Panc1 (cell line): ENCODE data around the gene HNRNPLL. TPM values are rescaled to one million over a fixed set of nuclear protein-coding genes. Genes with fewer than 3 reads are reported as not detected.

Experiments
- ATAC-seq: fragments of 200-7000 bp; cut with Tn5 transposase; 2 replicates; pipeline ENCODE4 v1.9.1; 2020; ENCODE audit warnings: mild to moderate bottlenecking, moderate library complexity
- BruUV-seq: library from RNA; stranded (reverse); fragments of 400-500 nt; replicated peaks from 2 replicates; lab custom pipeline; 2021; lab: Mats Ljungman, UMichigan
- CTCF ChIA-PET: fragments of 300-600 bp; sonication (Branson Sonifier 250); formaldehyde crosslinking; loops from one replicate; lab custom pipeline; 2022; ENCODE audit warnings: antibody characterized with exemption; lab: Charles Lee
- POLR2A ChIA-PET: fragments of 300-600 bp; sonication (Branson Sonifier 250); formaldehyde crosslinking; loops from one replicate; lab custom pipeline; 2022; ENCODE audit warnings: antibody characterized with exemption; lab: Charles Lee
- DNase-seq: peaks from one replicate; pipeline ENCODE4 v3.0.0-alpha.2; 2010; ENCODE audit warnings: low read depth, low spot score
- H3K27ac ChIP-seq: 2 replicates; pipeline ENCODE4 v1.5.1; 2011; ENCODE audit warnings: mild to moderate bottlenecking, low read length, inconsistent platforms
- H3K27me3 ChIP-seq: fragments of 200-500 bp; sonication (Bioruptor generic); 2 replicates; pipeline ENCODE4 v1.6.0; 2014; ENCODE audit warnings: low read length, inconsistent platforms; ENCODE audit not compliant: control insufficient read depth, insufficient read depth
- H3K36me3 ChIP-seq: fragments of 200-500 bp; sonication (Bioruptor generic); 2 replicates; pipeline ENCODE4 v1.5.1; 2014; ENCODE audit warnings: inconsistent platforms, mild to moderate bottlenecking, low read length, moderate library complexity; ENCODE audit not compliant: control insufficient read depth, insufficient read depth
- H3K4me1 ChIP-seq: 2 replicates; pipeline ENCODE4 v1.5.1; 2011; ENCODE audit warnings: inconsistent platforms, mild to moderate bottlenecking, low read length, moderate library complexity; ENCODE audit not compliant: control insufficient read depth, insufficient read depth
- H3K4me3 ChIP-seq, 2 experiments: 2 replicates each; pipeline ENCODE4 v1.5.1; 2011 to 2012; ENCODE audit warnings: low read depth in 2 of 2, low read length in 2 of 2, mild to moderate bottlenecking in 2 of 2, inconsistent platforms in 1 of 2, moderate library complexity in 1 of 2
- H3K9me3 ChIP-seq: fragments of 200-500 bp; sonication (Bioruptor generic); 2 replicates; pipeline ENCODE4 v1.5.1; 2014; ENCODE audit warnings: low read depth, mild to moderate bottlenecking, inconsistent platforms, low read length, moderate library complexity; ENCODE audit not compliant: control insufficient read depth, insufficient read depth
- POLR2AphosphoS5 ChIP-seq: IDR thresholded peaks from 2 replicates; pipeline ENCODE4 v1.6.1; 2012; ENCODE audit warnings: mild to moderate bottlenecking, low read depth, low read length, moderate library complexity
- SIN3A ChIP-seq: IDR thresholded peaks from 2 replicates; pipeline ENCODE4 v1.6.1; 2012; ENCODE audit warnings: low read depth, mild to moderate bottlenecking, low read length, moderate library complexity, borderline replicate concordance; ENCODE audit not compliant: insufficient read depth
- TCF7L2 ChIP-seq: IDR thresholded peaks from 2 replicates; pipeline ENCODE4 v1.6.1; 2011; ENCODE audit warnings: mild to moderate bottlenecking, low read depth, low read length, inconsistent platforms
- in situ Hi-C: cut with HindIII; loops from 2 replicates; pipeline ENCODE4 v1.10.0; 2016; ENCODE audit warnings: low sequenced_read_pairs, low pct_unique_long_range_greater_than_20kb
- intact Hi-C: fragments of 100-400 bp; cut with micrococcal nuclease; formaldehyde crosslinking; loops from one replicate; pipeline ENCODE4 v1.10.0; 2022; ENCODE audit not compliant: unreplicated experiment
- total RNA-seq: library from RNA; stranded (reverse); gene quantifications from one replicate; pipeline ENCODE4 v1.2.1, GENCODE V29; 2021; ENCODE audit not compliant: unreplicated experiment
- TF ChIP-seq, protein P1 (sequence below): fragments of 450-650 bp; IDR thresholded peaks from 2 replicates; pipeline ENCODE4 v1.5.1; 2017; ENCODE audit warnings: mild to moderate bottlenecking
- TF ChIP-seq, protein P2 (sequence below), 2 experiments: IDR thresholded peaks; 2 replicates each; pipeline ENCODE4 v1.6.1; 2011 to 2012; ENCODE audit warnings: low read depth in 2 of 2, control low read depth in 1 of 2, low read length in 1 of 2, mild to moderate bottlenecking in 1 of 2, moderate library complexity in 1 of 2; ENCODE audit not compliant: insufficient read depth in 1 of 2

HNRNPLL gene
- total RNA-seq, 1 experiment from 2014 or later = 69.8 TPM

DNA sequence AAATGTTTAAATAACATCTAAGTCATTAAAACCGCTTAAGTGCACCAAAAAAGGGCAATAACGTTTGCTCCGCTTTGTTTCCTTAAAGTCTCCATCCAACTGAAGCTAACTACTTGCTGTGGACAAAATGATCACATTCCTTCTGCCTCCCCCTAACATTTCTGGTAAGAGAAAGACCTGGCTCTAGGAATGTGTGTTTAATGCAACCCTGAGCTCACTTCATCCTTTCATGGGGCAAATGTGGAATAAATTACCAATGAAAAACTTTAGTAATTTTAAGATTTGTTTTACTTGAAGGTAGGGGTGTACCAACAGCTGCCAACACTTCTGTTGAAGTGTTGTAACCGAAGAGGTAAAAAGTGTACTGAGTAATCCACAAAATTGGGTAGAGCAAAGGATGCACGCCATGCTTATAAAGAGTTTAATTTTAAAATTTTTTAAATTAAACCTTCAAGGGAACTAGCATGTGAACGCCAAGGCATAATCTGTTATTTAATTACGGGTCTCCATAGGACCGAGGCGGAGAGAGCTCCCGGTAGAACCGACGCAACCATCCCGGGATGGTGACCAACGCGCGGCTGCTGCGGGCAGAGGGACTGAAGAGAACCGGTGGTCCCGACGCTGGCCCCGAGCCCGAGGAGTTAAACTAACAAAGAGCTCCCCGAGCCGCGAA lies 1.1 kb downstream of the HNRNPLL start:
- intact Hi-C loops (loop anchor here (5.0 kb wide), 1 partner anchor 66 kb away; the partner anchor contains the start of gene GALM), in situ Hi-C loops (no loop called here)
- H3K4me3 ChIP-seq = peak overlapping the region; percentile 63 to 85
- H3K4me1 ChIP-seq = peaks cover 41% of the 10 kb centered on the region
- ATAC-seq = no peak
- BruUV-seq = no TSS peak
- TF ChIP-seq, protein P1, sequence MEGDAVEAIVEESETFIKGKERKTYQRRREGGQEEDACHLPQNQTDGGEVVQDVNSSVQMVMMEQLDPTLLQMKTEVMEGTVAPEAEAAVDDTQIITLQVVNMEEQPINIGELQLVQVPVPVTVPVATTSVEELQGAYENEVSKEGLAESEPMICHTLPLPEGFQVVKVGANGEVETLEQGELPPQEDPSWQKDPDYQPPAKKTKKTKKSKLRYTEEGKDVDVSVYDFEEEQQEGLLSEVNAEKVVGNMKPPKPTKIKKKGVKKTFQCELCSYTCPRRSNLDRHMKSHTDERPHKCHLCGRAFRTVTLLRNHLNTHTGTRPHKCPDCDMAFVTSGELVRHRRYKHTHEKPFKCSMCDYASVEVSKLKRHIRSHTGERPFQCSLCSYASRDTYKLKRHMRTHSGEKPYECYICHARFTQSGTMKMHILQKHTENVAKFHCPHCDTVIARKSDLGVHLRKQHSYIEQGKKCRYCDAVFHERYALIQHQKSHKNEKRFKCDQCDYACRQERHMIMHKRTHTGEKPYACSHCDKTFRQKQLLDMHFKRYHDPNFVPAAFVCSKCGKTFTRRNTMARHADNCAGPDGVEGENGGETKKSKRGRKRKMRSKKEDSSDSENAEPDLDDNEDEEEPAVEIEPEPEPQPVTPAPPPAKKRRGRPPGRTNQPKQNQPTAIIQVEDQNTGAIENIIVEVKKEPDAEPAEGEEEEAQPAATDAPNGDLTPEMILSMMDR = no peak
- TF ChIP-seq TCF7L2 = no peak
- TF ChIP-seq POLR2AphosphoS5 = no peak
- TF ChIP-seq SIN3A = no peak
- TF ChIP-seq, protein P2, sequence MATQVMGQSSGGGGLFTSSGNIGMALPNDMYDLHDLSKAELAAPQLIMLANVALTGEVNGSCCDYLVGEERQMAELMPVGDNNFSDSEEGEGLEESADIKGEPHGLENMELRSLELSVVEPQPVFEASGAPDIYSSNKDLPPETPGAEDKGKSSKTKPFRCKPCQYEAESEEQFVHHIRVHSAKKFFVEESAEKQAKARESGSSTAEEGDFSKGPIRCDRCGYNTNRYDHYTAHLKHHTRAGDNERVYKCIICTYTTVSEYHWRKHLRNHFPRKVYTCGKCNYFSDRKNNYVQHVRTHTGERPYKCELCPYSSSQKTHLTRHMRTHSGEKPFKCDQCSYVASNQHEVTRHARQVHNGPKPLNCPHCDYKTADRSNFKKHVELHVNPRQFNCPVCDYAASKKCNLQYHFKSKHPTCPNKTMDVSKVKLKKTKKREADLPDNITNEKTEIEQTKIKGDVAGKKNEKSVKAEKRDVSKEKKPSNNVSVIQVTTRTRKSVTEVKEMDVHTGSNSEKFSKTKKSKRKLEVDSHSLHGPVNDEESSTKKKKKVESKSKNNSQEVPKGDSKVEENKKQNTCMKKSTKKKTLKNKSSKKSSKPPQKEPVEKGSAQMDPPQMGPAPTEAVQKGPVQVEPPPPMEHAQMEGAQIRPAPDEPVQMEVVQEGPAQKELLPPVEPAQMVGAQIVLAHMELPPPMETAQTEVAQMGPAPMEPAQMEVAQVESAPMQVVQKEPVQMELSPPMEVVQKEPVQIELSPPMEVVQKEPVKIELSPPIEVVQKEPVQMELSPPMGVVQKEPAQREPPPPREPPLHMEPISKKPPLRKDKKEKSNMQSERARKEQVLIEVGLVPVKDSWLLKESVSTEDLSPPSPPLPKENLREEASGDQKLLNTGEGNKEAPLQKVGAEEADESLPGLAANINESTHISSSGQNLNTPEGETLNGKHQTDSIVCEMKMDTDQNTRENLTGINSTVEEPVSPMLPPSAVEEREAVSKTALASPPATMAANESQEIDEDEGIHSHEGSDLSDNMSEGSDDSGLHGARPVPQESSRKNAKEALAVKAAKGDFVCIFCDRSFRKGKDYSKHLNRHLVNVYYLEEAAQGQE (IDR thresholded peaks at IDR 0.05; ENCODE audit: insufficient read depth in 1 of 2, low read depth in 2 of 2, low read length in 1 of 2) = no peak
- H3K27me3 ChIP-seq = no peaks in the 10 kb centered on the region
- H3K9me3 ChIP-seq = no peaks in the 10 kb centered on the region
- DNase-seq = no peak
- peaks cover 5% of the 10 kb centered on the region; the same call in 1 of the 2 replicates for H3K36me3 ChIP-seq
- ChIA-PET POLR2A (interaction anchor here (0.6 to 0.8 kb wide), 4 partner anchors 10 to 150 kb away, joined by 3 to 5 read pairs (median 4); no protein-coding TSS in a partner anchor), CTCF (interaction anchor here (0.5 to 1.9 kb wide), 3 partner anchors 20 to 766 kb away, joined by 3 to 9 read pairs (median 4); no protein-coding TSS in a partner anchor)
- H3K27ac ChIP-seq = peak overlapping the region; percentile 92

DNA sequence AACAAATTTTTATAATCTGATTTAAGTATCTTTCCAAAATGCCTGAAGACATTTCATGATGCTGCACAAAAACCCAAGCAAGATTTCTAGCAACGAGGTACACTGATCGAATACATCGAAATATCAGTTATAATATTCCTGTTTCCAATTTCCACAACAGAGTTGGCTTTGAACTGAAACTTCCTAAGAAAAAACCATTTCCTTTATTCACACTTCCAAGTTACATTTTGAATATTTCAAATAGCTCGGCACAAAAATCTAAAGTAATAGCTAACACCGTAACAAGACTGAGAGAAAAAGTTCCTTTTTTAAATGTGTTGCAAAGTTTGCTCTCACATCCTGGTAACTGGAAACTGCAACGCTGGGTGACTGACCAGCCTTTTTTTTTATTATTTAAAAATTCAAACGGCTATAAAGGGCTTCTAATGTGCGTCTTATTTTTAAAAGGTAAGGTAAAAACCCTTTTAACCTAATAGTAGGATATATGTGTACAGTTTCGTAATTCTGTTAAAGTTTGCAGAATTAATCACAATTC lies 1.7 kb downstream of the HNRNPLL start:
- no peaks in the 10 kb centered on the region for H3K9me3 ChIP-seq
- ChIA-PET CTCF (interaction anchor here (0.7 to 1.9 kb wide), 2 partner anchors 19 to 34 kb away, joined by 3 to 9 read pairs; no protein-coding TSS in a partner anchor), POLR2A (interaction anchor here (0.6 to 0.7 kb wide), 3 partner anchors 77 to 176 kb away, joined by 3 to 7 read pairs (median 5); no protein-coding TSS in a partner anchor)
- DNase-seq (no peak), ATAC-seq (no peak)
- BruUV-seq = TSS peak; percentile 62
- intact Hi-C loops (loop anchor here (1.0 to 5.0 kb wide), 2 partner anchors 66 to 120 kb away; partner anchors contain the start of gene GALM), in situ Hi-C loops (no loop called here)
- H3K36me3 ChIP-seq = peaks cover 5% of the 10 kb centered on the region; the same call in 1 of the 2 replicates
- TF ChIP-seq, protein P2 (IDR thresholded peaks at IDR 0.05; ENCODE audit: insufficient read depth in 1 of 2, low read depth in 2 of 2, low read length in 1 of 2) = no peak
- no peak for TF ChIP-seq SIN3A
- TF ChIP-seq POLR2AphosphoS5 = no peak
- no peak for TF ChIP-seq TCF7L2
- TF ChIP-seq, protein P1 = no peak
- H3K4me1 ChIP-seq = peaks cover 43% of the 10 kb centered on the region
- peak overlapping the region; percentile 92 for H3K27ac ChIP-seq
- no peaks in the 10 kb centered on the region for H3K27me3 ChIP-seq
- H3K4me3 ChIP-seq = peak overlapping the region; percentile 63 to 85
